GM12878 (cell line): ENCODE data around the gene SPATS1. TPM values are rescaled to one million over a fixed set of nuclear protein-coding genes. Genes with fewer than 3 reads are reported as not detected.
A peak's percentile ranks its signal among the peaks of the same experiment; 100 is the strongest.

Experiments
- ATAC-seq: fragments of 200-7000 bp; cut with Tn5 transposase; 3 replicates; pipeline ENCODE4 v1.9.1; 2020; ENCODE audit warnings: mild to moderate bottlenecking, moderate library complexity
- BruUV-seq: library from RNA; stranded (reverse); fragments of 400-500 nt; replicated peaks from 2 replicates; lab custom pipeline; 2021; lab: Mats Ljungman, UMichigan
- CTCF ChIA-PET: fragments of 300-600 bp; sonication (Branson Sonifier 250); formaldehyde crosslinking; extraction: SDS; loops from one replicate; lab custom pipeline; 2021; ENCODE audit warnings: inconsistent platforms; lab: Yijun Ruan, JAX
- POLR2A ChIA-PET: fragments of 350-600 bp; formaldehyde crosslinking; extraction: SDS; loops from one replicate; lab custom pipeline; 2021; ENCODE audit warnings: inconsistent platforms; lab: Charles Lee
- RAD21 ChIA-PET: fragments of 300-600 bp; sonication (Branson Sonifier 250); formaldehyde crosslinking; loops from one replicate; lab custom pipeline; 2023; ENCODE audit warnings: antibody characterized with exemption; ENCODE audit not compliant: unreplicated experiment; lab: Charles Lee
- SMC1A ChIA-PET: fragments of 300-600 bp; sonication (Branson Sonifier 250); formaldehyde crosslinking; loops from one replicate; lab custom pipeline; 2023; ENCODE audit not compliant: unreplicated experiment, uncharacterized antibody; lab: Charles Lee
- DNase-seq: peaks from one replicate; pipeline ENCODE4 v3.0.0-alpha.2; 2011; ENCODE audit warnings: low read depth, low spot score
- FAIRE-seq: peaks from 3 replicates; lab custom pipeline; 2011; peaks lifted over from hg19 to GRCh38; lab: Jason Lieb, UNC
- H2AFZ ChIP-seq: 2 replicates; pipeline ENCODE4 v1.6.0; 2011; ENCODE audit warnings: low read depth, low read length, control low read depth; ENCODE audit not compliant: control insufficient read depth
- H3K27ac ChIP-seq: 2 replicates; pipeline ENCODE4 v1.5.1; 2011; ENCODE audit warnings: control low read depth; ENCODE audit not compliant: control insufficient read depth, insufficient read depth
- H3K27me3 ChIP-seq, 2 experiments: replicated peaks in 1 of 2; 2 replicates each; pipeline versions ENCODE4 v1.6.0 to v1.6.1; 2011; ENCODE audit warnings: low read length in 1 of 2; ENCODE audit not compliant: control insufficient read depth in 2 of 2, insufficient read depth in 2 of 2
- H3K36me3 ChIP-seq, 2 experiments: 2 replicates each; pipeline ENCODE4 v1.5.1; 2011; ENCODE audit warnings: low read length in 1 of 2; ENCODE audit not compliant: control insufficient read depth in 2 of 2, insufficient read depth in 2 of 2
- H3K4me1 ChIP-seq: 2 replicates; pipeline ENCODE4 v1.6.1; 2011; ENCODE audit warnings: mild to moderate bottlenecking, low read length, moderate library complexity, mixed read lengths; ENCODE audit not compliant: control insufficient read depth, insufficient read depth
- H3K4me2 ChIP-seq: 2 replicates; pipeline ENCODE4 v1.6.0; 2011; ENCODE audit warnings: control low read depth; ENCODE audit not compliant: control insufficient read depth, insufficient read depth
- H3K4me3 ChIP-seq: fragments of 200-600 bp; sonication (generic); 2 replicates; pipeline ENCODE4 v1.5.1; 2016
- H3K79me2 ChIP-seq: 2 replicates; pipeline ENCODE4 v1.6.0; 2011; ENCODE audit warnings: low read length; ENCODE audit not compliant: control insufficient read depth, insufficient read depth
- H3K9ac ChIP-seq: 2 replicates; pipeline ENCODE4 v1.8.0; 2011; ENCODE audit warnings: low read length, control low read depth, mixed read lengths; ENCODE audit not compliant: control insufficient read depth, insufficient read depth
- H3K9me3 ChIP-seq: replicated peaks from 3 replicates; pipeline ENCODE4 v1.5.1; 2011; ENCODE audit warnings: mild to moderate bottlenecking, low read length; ENCODE audit not compliant: control insufficient read depth, insufficient read depth
- H4K20me1 ChIP-seq: 2 replicates; pipeline ENCODE4 v1.6.0; 2011; ENCODE audit not compliant: control insufficient read depth, insufficient read depth
- BACH1 ChIP-seq: fragments of 450-650 bp; IDR thresholded peaks from 2 replicates; pipeline ENCODE4 v1.6.1; 2017; ENCODE audit warnings: mild to moderate bottlenecking, borderline replicate concordance
- BCL3 ChIP-seq: IDR thresholded peaks from 2 replicates; pipeline ENCODE4 v1.6.1; 2011; ENCODE audit warnings: borderline replicate concordance, low read depth, mild to moderate bottlenecking, moderate library complexity, low read length; ENCODE audit not compliant: insufficient read depth, poor library complexity, severe bottlenecking
- NFYA ChIP-seq: IDR thresholded peaks from 2 replicates; pipeline ENCODE4 v1.6.1; 2011; ENCODE audit warnings: low read depth, mild to moderate bottlenecking, low read length, improper control_type of control experiment, borderline replicate concordance
- NR2C1 ChIP-seq: fragments of 450-650 bp; IDR thresholded peaks from 2 replicates; pipeline ENCODE4 v1.6.1; 2017; ENCODE audit warnings: antibody characterized with exemption, mild to moderate bottlenecking, moderate library complexity
- PRDM15 ChIP-seq: fragments of 450-650 bp; formaldehyde crosslinking; IDR thresholded peaks from 2 replicates; pipeline ENCODE4 v1.4.0; 2020; ENCODE audit warnings: mild to moderate bottlenecking, moderate library complexity
- RAD21 ChIP-seq: IDR thresholded peaks from 2 replicates; pipeline ENCODE4 v1.6.1; 2011; ENCODE audit warnings: mild to moderate bottlenecking, low read depth, low read length, moderate library complexity; ENCODE audit not compliant: insufficient read depth
- SMAD5 ChIP-seq: IDR thresholded peaks from 2 replicates; pipeline ENCODE4 v1.6.1; 2016; ENCODE audit warnings: antibody characterized with exemption, low read depth
- SREBF1 ChIP-seq: IDR thresholded peaks from 2 replicates; pipeline ENCODE4 v1.6.1; 2012; ENCODE audit warnings: mild to moderate bottlenecking, low read length
- TARDBP ChIP-seq: IDR thresholded peaks from 2 replicates; pipeline ENCODE4 v1.6.1; 2016; ENCODE audit warnings: borderline replicate concordance
- WGBS: methylation state at CpG from one replicate; pipeline ENCODE4 v1.1.6; 2016; ENCODE audit warnings: low lambda C conversion rate; ENCODE audit not compliant: insufficient replicate concordance, insufficient coverage; ENCODE audit errors: missing lambda C conversion rate; 5-methylcytosine and 5-hydroxymethylcytosine counted together
- in situ Hi-C: fragments of 300-500 bp; cut with MboI; formaldehyde crosslinking; loops from 9 replicates; pipeline ENCODE4 v1.14.3; 2018; ENCODE audit warnings: mixed read lengths
- intact Hi-C: fragments of 100-400 bp; cut with micrococcal nuclease; formaldehyde crosslinking; loops from one replicate; pipeline ENCODE4 v1.14.2; 2022; ENCODE audit not compliant: unreplicated experiment
- polyA plus RNA-seq, 11 experiments: library from polyadenylated mRNA; depleted of rRNA in 4 of 11; unstranded in 6 of 11; stranded (reverse) in 5 of 11; fragments of >200 nt; fragmentation: Nextera tagmentation in 4 of 11; fragmentation: Illumina TruSeq in 1 of 11; extraction: Ambion mirVana in 4 of 11; extraction: Trizol in 1 of 11; gene quantifications; 1 replicate in 1 of 11; 2 replicates in 10 of 11; pipeline versions ENCODE4 v1.2.1 to v1.2.3, GENCODE V29; 2011 to 2016; ENCODE audit warnings: inconsistent platforms in 2 of 11, missing spikeins in 2 of 11, low read depth in 1 of 11
- total RNA-seq, 4 experiments: library from RNA; depleted of rRNA in 3 of 4; stranded (reverse); fragments of >200 nt in 3 of 4; fragmentation: Illumina TruSeq in 1 of 4; extraction: Trizol in 1 of 4; gene quantifications; 2 replicates each; pipeline versions ENCODE4 v1.2.1 to v1.2.3, GENCODE V29; 2013 to 2021

The SPATS1 gene
- total and polyA plus RNA-seq, 10 of the 15 experiments (the other 5 are each of a cell fraction or from before 2014, with no cell fraction given): 0.12 TPM; not detected in 9

GRCh38 chr6:44367681-44368080, 25.2 kb downstream of the SPATS1 start:
- no peak overlapping the region for H3K27ac ChIP-seq
- TF ChIP-seq TARDBP (no peak), NFYA (no peak), PRDM15 (no peak), BCL3 (no peak), NR2C1 (no peak), SREBF1 (no peak), SMAD5 (no peak), BACH1 (no peak), RAD21 (no peak)
- SMC1A ChIA-PET: interaction anchor here (1.1 kb wide), 1 partner anchor 30 kb away, joined by 3 read pairs; no protein-coding TSS in a partner anchor
- intact Hi-C loops: no loop called here
- H3K9ac ChIP-seq: no peak overlapping the region
- POLR2A ChIA-PET: no interaction called here
- no peaks in the 10 kb centered on the region for H3K27me3 ChIP-seq
- H3K4me2 ChIP-seq: no peak overlapping the region
- H3K36me3 ChIP-seq: no peaks in the 10 kb centered on the region
- H2AFZ ChIP-seq: no peak overlapping the region
- ATAC-seq (0 out of 3 replicates have a peak, but pooled peaks have one; percentile 19), DNase-seq (no peak), FAIRE-seq (no peak)
- in situ Hi-C loops: no loop called here
- CTCF ChIA-PET: interaction anchor here (0.6 to 1.2 kb wide), 2 partner anchors 8 to 103 kb away, joined by 3 read pairs; no protein-coding TSS in a partner anchor
- 0% methylated on average over 2 of the region's 2 CpGs for WGBS
- no peak overlapping the region for H3K4me3 ChIP-seq
- BruUV-seq: no TSS peak
- RAD21 ChIA-PET: no interaction called here
- no peaks in the 10 kb centered on the region; the same call in 1 of the 2 replicates for H4K20me1 ChIP-seq
- no peaks in the 10 kb centered on the region for H3K9me3 ChIP-seq
- no peaks in the 10 kb centered on the region for H3K4me1 ChIP-seq
- no peaks in the 10 kb centered on the region for H3K79me2 ChIP-seq
